SJSA1 (cell line): ENCODE results near the gene KCTD18. TPM values are rescaled to one million over a fixed set of nuclear protein-coding genes. Genes with fewer than 3 reads are reported as not detected.

ENCODE experiments used
- DNase-seq, 2 experiments: peaks; one replicate each; pipeline ENCODE4 v3.0.0-alpha.2; 2015 to 2020; ENCODE audit warnings: low spot score in 2 of 2, low read depth in 1 of 2
- H3K27ac ChIP-seq: fragments of 250-450 bp; sonication (Bioruptor Pico); 2 replicates; pipeline ENCODE4 v1.5.1; 2020; ENCODE audit warnings: mild to moderate bottlenecking, moderate library complexity
- H3K27me3 ChIP-seq: fragments of 250-450 bp; sonication (Bioruptor Pico); replicated peaks from 2 replicates; pipeline ENCODE4 v1.5.1; 2020; ENCODE audit warnings: mild to moderate bottlenecking, moderate library complexity
- H3K36me3 ChIP-seq: fragments of 250-450 bp; sonication (Bioruptor Pico); 2 replicates; pipeline ENCODE4 v1.5.1; 2020; ENCODE audit warnings: mild to moderate bottlenecking
- H3K4me1 ChIP-seq: fragments of 250-450 bp; sonication (Bioruptor Pico); replicated peaks from 2 replicates; pipeline ENCODE4 v1.6.1; 2021; ENCODE audit warnings: mild to moderate bottlenecking
- H3K4me3 ChIP-seq: fragments of 250-450 bp; sonication (Bioruptor Pico); 2 replicates; pipeline ENCODE4 v1.5.1; 2020; ENCODE audit warnings: mild to moderate bottlenecking
- H3K9me3 ChIP-seq: fragments of 250-450 bp; sonication (Bioruptor Pico); replicated peaks from 2 replicates; pipeline ENCODE4 v1.5.1; 2020; ENCODE audit warnings: mild to moderate bottlenecking
- total RNA-seq: library from RNA; depleted of rRNA; stranded (reverse); fragments of >200 nt; shearing (Covaris generic); gene quantifications from 2 replicates; pipeline ENCODE4 v1.2.3, GENCODE V29; 2014; rRNA removed

The KCTD18 gene
- total RNA-seq: 16.3 TPM in 2 replicates

DNA sequence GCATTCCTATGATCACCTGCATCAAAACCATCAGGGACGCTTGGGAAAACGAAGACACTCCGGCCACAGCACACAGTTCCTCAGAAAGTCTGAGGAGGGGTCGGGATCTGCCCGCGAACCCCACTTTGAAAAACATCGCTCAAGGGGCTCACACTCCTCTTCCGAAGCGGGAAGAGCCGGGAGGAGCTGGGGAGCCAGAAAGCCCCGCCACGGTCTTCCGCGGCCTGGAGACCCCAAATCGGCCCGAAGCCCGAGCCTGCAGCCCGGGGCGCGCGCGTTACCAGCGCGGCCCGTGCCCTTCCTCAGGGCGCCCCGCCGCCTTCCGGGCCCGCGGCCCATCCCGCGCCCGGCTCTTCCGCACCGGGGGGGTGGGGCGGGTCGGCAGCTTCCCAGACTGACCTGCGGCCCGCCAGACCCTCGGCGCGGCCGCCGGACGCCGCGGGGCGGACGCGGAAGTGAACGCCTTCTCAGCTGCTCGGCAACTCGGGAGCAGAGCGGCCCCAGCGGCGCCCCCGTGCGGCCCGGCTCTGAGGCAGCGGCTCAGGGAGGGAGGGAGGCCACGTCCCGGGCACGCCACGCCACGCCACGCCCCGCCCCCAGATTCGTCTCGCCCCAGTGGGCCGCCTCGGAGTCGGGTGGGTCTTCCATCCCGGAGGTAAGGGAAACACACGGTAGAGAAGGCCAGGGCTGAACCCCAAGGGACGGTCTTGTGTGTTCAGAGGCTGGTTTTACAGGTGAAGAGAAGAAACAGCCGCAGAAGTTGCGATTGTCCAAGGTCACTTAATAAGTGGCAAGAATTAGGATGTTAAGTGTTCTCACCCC, at the start of gene KCTD18:
Gene KCTD18, minus strand, starts transcription at position 457 of the 822 bp plus-strand sequence. CDS start 3,052 bp downstream, outside the sequence.
- Histone ChIP-seq H3K36me3 (peaks cover 8% of the 10 kb centered on the region; the same call in 1 of the 2 replicates), H3K4me1 (peaks cover 8% of the 10 kb centered on the region), H3K9me3 (no peaks in the 10 kb centered on the region), H3K4me3 (peak within 1 kb of the TSS; percentile 84), H3K27ac (peak within 1 kb of the TSS; percentile 63), H3K27me3 (no peaks in the 10 kb centered on the region; the same call in 1 of the 2 replicates)
- DNase-seq: peak; percentile 85 to 90

DNA sequence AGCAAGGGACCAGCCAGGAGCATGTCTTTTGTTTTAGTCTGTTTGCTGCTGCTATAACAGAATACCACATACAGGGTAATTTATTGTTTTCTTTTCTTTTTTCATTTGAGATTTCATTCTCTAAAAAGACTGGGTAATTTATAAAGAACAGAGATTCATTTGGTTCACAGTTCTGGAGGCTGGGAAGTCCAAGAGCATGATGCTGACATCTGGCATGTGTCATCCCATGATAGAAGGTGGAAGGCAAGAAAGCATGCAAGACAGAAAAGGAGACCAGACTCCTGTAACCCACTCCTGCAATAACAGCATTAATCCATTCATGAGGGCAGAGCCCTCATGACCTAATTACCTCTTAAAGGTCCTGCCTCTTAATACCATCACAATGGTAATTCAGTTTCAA, 30.9 kb upstream of the KCTD18 start:
- H3K9me3 ChIP-seq: no peaks in the 10 kb centered on the region
- H3K27ac ChIP-seq: no peak overlapping the region
- no peak overlapping the region for H3K4me3 ChIP-seq
- DNase-seq: no peak
- no peaks in the 10 kb centered on the region for H3K27me3 ChIP-seq
- no peaks in the 10 kb centered on the region for H3K4me1 ChIP-seq
- H3K36me3 ChIP-seq: peaks cover 90% of the 10 kb centered on the region

DNA sequence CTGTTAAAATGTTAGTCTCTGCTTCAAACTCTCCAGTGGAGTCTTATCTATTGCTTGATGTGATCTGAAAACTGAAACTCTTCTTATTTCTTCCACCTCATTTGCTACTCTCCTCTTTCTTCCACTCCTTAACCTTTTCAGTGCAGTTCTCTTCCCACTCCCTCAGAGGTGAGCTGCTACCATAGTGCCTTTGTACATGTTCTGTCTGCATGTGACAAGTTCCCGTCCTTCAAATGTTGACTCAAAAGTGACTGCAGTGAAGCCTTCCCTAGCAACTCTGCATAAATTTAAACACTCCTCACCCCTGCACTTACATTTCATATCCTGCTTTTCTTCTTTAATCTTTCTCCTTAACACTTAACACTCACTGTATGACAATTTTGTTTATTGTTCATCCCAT, 28.3 kb upstream of the KCTD18 start:
- Histone ChIP-seq H3K27ac (no peak overlapping the region), H3K9me3 (no peaks in the 10 kb centered on the region), H3K4me3 (no peak overlapping the region), H3K4me1 (no peaks in the 10 kb centered on the region), H3K36me3 (peaks cover 84% of the 10 kb centered on the region), H3K27me3 (no peaks in the 10 kb centered on the region)
- no peak for DNase-seq

DNA sequence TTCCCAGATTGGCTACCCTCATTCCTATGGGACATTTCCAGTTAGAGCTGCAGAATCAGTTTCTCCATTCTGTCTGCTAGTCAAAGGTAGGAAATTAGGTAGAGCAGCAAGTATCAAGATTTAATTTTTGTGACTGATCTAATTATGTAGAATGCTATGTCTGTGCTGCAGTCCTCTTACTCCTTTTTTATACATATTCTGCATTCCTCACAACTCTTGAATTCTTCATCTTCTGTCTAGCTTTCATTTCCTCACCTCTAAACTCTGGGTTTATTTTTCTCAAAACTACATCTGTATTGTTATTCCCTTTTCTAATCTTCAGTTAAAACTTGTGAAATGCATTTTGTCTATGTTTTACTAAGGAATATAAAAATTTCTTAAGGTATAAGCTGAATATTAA, 24.7 kb upstream of the KCTD18 start:
- Histone ChIP-seq H3K27me3 (no peaks in the 10 kb centered on the region), H3K9me3 (no peaks in the 10 kb centered on the region), H3K4me1 (no peaks in the 10 kb centered on the region), H3K27ac (no peak overlapping the region), H3K4me3 (no peak overlapping the region), H3K36me3 (peaks cover 55% of the 10 kb centered on the region)
- no peak for DNase-seq

DNA sequence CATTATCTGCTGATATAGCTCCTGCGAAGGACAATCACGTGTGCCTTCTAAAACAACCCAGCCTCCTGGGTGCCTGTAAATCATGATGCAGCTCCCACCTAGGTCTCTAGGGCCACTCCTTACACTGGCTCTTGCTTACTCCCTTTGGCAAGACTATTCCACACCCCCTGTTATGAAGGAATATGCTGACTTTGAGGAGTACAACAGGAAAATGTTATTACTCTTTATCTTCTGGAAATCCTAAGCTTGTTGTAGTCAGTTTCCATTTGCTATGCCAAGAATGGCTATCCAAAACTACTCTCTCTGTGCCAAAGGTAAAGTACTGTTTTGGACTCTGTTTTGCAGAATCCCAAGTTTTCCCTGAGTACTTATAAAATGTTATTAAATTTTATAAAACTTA, 23.9 kb upstream of the KCTD18 start:
- Histone ChIP-seq H3K4me1 (peaks cover 2% of the 10 kb centered on the region; the same call in 1 of the 2 replicates), H3K4me3 (no peak overlapping the region), H3K27me3 (no peaks in the 10 kb centered on the region), H3K9me3 (no peaks in the 10 kb centered on the region), H3K27ac (no peak overlapping the region), H3K36me3 (peaks cover 48% of the 10 kb centered on the region)
- no peak for DNase-seq

DNA sequence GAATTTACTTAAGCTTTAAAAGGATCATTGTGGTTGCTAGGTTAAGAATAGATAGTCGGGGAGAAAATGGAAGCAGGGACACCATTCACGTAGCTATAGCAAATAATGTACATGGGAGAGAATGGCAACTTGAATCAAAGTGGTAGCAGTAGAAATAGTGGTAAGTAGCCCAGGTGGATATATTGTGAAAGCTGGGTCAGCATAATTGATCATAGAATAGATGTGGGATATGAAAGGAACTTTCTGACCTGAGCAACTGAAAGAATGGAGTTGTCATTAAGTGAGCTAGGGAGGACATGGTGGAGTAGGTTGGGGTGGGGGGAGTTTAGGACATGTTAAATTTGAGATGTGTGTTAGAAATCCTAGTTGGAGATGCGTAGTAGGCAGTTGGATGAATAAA, 18.4 kb upstream of the KCTD18 start:
- no peak for DNase-seq
- Histone ChIP-seq H3K27me3 (no peaks in the 10 kb centered on the region), H3K9me3 (no peaks in the 10 kb centered on the region), H3K27ac (no peak overlapping the region), H3K4me3 (no peak overlapping the region), H3K4me1 (peaks cover 25% of the 10 kb centered on the region), H3K36me3 (peaks cover 4% of the 10 kb centered on the region)

DNA sequence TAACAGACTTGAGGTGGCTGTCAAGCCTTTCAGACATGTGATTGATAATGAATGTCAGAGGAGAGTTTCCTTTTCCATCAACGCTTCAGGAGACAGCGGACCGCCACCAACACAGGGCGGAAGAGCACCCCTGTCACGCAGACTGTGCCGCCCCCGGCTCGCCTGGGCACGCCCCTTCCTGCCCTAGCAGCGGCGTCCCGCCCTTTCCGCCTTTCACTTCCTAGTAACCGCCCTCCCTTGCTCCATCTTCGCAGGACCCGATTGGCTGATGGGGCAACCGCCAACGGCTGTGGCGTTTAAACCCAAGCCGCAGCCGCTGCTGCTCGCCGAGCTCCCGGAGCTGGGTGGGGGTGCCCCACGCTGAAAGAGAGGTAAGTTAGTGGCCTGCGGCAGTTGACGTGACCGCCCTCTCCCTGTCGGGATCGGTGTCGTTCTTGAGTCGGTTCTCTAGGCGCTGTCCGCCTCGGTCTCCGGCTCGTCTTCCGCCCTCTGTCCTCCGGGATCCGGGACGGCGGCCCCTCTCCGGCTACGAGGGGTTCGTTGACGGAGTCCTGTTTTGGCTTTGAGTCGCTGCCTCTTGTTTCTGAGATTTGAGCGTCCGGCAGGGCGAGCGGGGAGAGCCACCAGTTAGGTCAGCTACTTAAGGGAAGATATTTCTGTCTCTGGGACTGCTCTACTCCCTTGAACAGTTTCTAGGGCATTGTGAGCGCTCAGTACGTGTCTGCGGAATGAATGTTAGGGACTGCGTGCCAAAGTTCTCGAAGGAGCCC, 16.2 kb upstream of the KCTD18 start, which contains the start of gene SGO2:
Gene SGO2, plus strand, starts transcription at position 326 of the 770 bp plus-strand sequence. CDS start 6,769 bp downstream, outside the sequence.
- H3K9me3 ChIP-seq: no peaks in the 10 kb centered on the region
- H3K27ac ChIP-seq: peak within 1 kb of the TSS; percentile 83
- peak; percentile 96 to 98 for DNase-seq
- H3K4me1 ChIP-seq: peaks cover 25% of the 10 kb centered on the region
- H3K36me3 ChIP-seq: no peaks in the 10 kb centered on the region
- no peaks in the 10 kb centered on the region for H3K27me3 ChIP-seq
- H3K4me3 ChIP-seq: peak within 1 kb of the TSS; percentile 64

DNA sequence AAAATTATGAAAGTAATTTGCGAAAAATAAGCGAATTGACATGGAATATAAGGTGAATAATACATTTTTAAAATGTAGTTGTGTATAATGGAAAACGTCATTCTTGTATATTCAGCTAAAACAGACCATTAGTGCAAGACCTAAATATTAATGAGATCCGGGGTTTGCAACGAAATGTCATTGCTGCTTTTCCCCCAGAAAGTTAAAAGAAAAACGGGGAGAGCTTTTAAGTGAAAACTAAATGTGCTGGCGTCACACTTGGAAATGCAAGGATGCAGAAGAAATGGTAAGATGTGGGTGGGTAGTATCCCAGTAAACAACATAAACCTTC, 15.6 kb upstream of the KCTD18 start:
- no peak for DNase-seq
- H3K9me3 ChIP-seq: no peaks in the 10 kb centered on the region
- no peaks in the 10 kb centered on the region for H3K36me3 ChIP-seq
- peak overlapping the region; percentile 16; the same call in 1 of the 2 replicates for H3K27ac ChIP-seq
- no peaks in the 10 kb centered on the region for H3K27me3 ChIP-seq
- peak overlapping the region; percentile 64 for H3K4me3 ChIP-seq
- peaks cover 25% of the 10 kb centered on the region for H3K4me1 ChIP-seq

DNA sequence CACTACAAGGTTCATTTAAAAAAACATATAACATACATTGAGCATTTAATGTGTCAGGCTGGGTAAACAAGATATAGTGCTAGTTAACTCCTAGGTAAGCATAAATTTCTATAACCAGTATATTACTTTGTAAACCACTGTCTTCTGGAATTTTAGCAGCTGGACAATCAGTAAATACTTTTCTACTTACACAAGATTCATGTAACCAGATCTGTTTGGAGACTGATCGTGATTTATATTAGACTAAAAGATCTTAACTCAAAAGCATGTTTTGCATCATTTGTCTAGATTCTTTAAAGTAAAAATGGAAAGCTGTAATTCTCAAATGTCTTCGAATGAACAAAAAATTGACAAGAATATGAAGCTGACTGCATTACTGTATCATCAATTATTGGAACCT, 15.2 kb upstream of the KCTD18 start:
- no peak for DNase-seq
- Histone ChIP-seq H3K4me3 (no peak overlapping the region), H3K27ac (no peak overlapping the region)

DNA sequence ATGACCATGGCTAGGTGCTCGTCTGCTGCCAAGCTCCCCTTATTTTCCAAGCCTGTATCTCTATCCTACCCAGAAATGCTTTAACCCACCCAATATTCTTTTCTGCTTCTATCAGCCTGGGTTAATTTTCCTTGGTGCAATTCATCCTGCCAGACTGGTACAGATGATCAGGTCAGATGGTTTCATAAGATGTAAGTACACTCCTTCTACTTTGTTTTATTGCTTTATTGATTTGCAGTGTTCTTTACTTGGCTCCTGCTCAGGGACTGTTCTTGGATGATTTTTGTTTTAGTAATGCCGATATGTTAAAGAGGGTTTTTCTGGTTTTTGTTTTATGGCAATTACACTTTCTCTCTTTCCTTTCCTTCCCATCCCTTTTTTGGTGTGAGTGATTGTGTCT, 13.7 kb upstream of the KCTD18 start:
- DNase-seq: no peak
- peaks cover 21% of the 10 kb centered on the region for H3K4me1 ChIP-seq

More for the DNA sequence above, 15.2 kb upstream of the KCTD18 start:
- Histone ChIP-seq H3K27me3 (no peaks in the 10 kb centered on the region), H3K4me1 (peaks cover 25% of the 10 kb centered on the region), H3K36me3 (no peaks in the 10 kb centered on the region), H3K9me3 (no peaks in the 10 kb centered on the region)

DNA sequence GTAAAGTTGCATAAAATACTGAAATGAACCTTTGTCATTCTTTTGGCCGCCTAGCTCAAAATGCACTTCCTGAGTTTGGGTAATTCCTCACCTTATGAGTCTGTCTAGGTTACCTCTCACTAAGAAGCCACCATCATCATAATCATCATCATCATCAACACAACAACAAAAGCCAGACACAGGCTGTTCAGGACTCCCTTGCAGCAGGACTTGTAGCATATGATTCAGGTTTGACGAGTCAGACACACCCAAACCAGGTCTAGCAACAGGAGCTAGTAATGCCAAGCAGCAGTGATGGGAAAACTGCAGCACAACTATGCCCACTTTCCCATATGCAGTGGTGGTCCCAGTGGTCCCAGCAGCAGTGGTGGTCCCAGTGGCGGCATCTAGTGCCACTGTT, 13.3 kb upstream of the KCTD18 start:
- no peak overlapping the region for H3K27ac ChIP-seq
- 0 out of 2 replicates have a peak, but pooled peaks cover 3% of the 10 kb centered on the region for H3K9me3 ChIP-seq
- H3K4me3 ChIP-seq: no peak overlapping the region
- H3K27me3 ChIP-seq: 0 out of 2 replicates have a peak, but pooled peaks cover 3% of the 10 kb centered on the region
- no peaks in the 10 kb centered on the region for H3K36me3 ChIP-seq
- DNase-seq: no peak
- peaks cover 19% of the 10 kb centered on the region for H3K4me1 ChIP-seq

More for the DNA sequence above, 13.7 kb upstream of the KCTD18 start:
- Histone ChIP-seq H3K36me3 (no peaks in the 10 kb centered on the region), H3K27me3 (0 out of 2 replicates have a peak, but pooled peaks cover 3% of the 10 kb centered on the region), H3K9me3 (0 out of 2 replicates have a peak, but pooled peaks cover 3% of the 10 kb centered on the region), H3K27ac (no peak overlapping the region), H3K4me3 (no peak overlapping the region)

DNA sequence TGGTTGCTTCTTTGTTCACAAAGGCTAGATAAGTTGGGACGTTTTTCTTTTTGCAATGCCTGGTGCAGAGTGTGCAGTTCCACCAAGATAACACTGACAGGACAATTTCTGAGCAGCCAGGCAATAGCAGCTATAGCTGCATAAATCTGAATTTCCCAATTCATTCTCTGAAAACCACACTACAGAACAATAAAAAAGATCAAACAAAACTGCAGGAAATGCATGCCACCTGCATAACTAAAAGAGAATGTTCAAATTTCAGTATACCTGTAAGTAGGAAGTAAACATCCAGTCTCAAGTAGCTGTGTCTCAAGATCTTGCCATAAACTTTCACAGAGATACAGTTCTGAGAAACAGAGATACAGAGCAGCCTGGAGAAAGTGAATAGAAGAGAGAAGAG, 5.3 kb upstream of the KCTD18 start:
- DNase-seq: no peak
- H3K36me3 ChIP-seq: no peaks in the 10 kb centered on the region
- H3K27me3 ChIP-seq: peaks cover 3% of the 10 kb centered on the region; the same call in 1 of the 2 replicates

DNA sequence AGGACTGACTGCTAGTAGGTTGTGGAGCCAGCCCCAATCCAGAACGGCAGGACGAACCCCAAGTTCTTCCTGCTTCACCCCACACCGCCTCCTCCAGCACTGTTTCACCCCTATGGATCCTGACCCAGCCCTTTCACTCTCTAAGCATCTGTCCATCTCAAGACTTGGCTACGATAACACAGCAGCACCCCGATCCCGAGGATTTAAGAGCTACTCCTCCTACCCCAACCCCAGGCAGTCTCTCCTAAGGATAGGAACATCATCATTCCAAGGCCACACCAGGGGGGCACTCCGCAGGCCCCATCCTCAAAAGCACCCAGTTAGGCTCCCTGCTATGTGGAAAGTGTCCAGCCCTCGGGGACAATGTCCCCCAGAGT, 645 bp downstream of the KCTD18 start:
- Histone ChIP-seq H3K4me1 (peaks cover 8% of the 10 kb centered on the region), H3K27me3 (no peaks in the 10 kb centered on the region; the same call in 1 of the 2 replicates), H3K4me3 (peak overlapping the region; percentile 84), H3K9me3 (no peaks in the 10 kb centered on the region), H3K27ac (peak overlapping the region; percentile 63), H3K36me3 (peaks cover 11% of the 10 kb centered on the region; the same call in 1 of the 2 replicates)
- no peak for DNase-seq

More for the DNA sequence above, 5.3 kb upstream of the KCTD18 start:
- H3K9me3 ChIP-seq: 0 out of 2 replicates have a peak, but pooled peaks cover 3% of the 10 kb centered on the region
- H3K27ac ChIP-seq: no peak overlapping the region
- no peak overlapping the region for H3K4me3 ChIP-seq
- no peaks in the 10 kb centered on the region; the same call in 1 of the 2 replicates for H3K4me1 ChIP-seq
